Tongue (tissue), 2 donors: ENCODE measurements around the gene GALNT16. TPM values are rescaled to one million over a fixed set of nuclear protein-coding genes. Genes with fewer than 3 reads are reported as not detected.
"Not testable (repeated sequence)": the region's sequence is repeated elsewhere in the genome, so short reads cannot be mapped to it uniquely, and the experiment has no call there.

Experiments
- DNase-seq: peaks from one replicate; pipeline ENCODE4 v3.0.0-alpha.2; 2015
- total RNA-seq: library from RNA; depleted of rRNA; stranded (reverse); fragments of >200 nt; gene quantifications from one replicate; pipeline ENCODE4 v1.2.3, GENCODE V29; 2014

GALNT16 gene
- total RNA-seq = 17.3 TPM

- DNase-seq = peak; percentile 59
Observed at GRCh38 chr14:69259527-69260189, at the start of gene GALNT16. TSS of gene GALNT16 (plus strand) at chr14:69260158. CDS start at chr14:69260291, 133 bp downstream.

- DNase-seq = no peak
Observed at GRCh38 chr14:69214393-69214792, 45.6 kb upstream of the GALNT16 start.

GRCh38 chr14:69217663-69218062 is 42.3 kb upstream of the GALNT16 start:
- DNase-seq = not testable (repeated sequence)

GRCh38 chr14:69224946-69225345 is 35.0 kb upstream of the GALNT16 start:
- DNase-seq = no peak

- DNase-seq = no peak
Observed at GRCh38 chr14:69226178-69226577, 33.8 kb upstream of the GALNT16 start.

- DNase-seq = no peak
Observed at GRCh38 chr14:69226736-69227135, 33.2 kb upstream of the GALNT16 start.

- no peak for DNase-seq
Observed at GRCh38 chr14:69231486-69231885, 28.5 kb upstream of the GALNT16 start.

- DNase-seq = no peak
Observed at GRCh38 chr14:69232388-69232787, 27.6 kb upstream of the GALNT16 start.

GRCh38 chr14:69234106-69234505 is 25.9 kb upstream of the GALNT16 start:
- no peak for DNase-seq

- no peak for DNase-seq
Observed at GRCh38 chr14:69235708-69236107, 24.2 kb upstream of the GALNT16 start.

GRCh38 chr14:69237142-69237541 is 22.8 kb upstream of the GALNT16 start:
- DNase-seq = no peak

- DNase-seq = no peak
Observed at GRCh38 chr14:69237584-69237983, 22.4 kb upstream of the GALNT16 start.

GRCh38 chr14:69238883-69239282 is 21.1 kb upstream of the GALNT16 start:
- DNase-seq = no peak

GRCh38 chr14:69240527-69241173 is 19.3 kb upstream of the GALNT16 start:
- no peak for DNase-seq

GRCh38 chr14:69241577-69241976 is 18.4 kb upstream of the GALNT16 start:
- no peak for DNase-seq

- peak; percentile 90 for DNase-seq
Observed at GRCh38 chr14:69242311-69243224, 17.4 kb upstream of the GALNT16 start.

GRCh38 chr14:69244946-69245345 is 15.0 kb upstream of the GALNT16 start:
- no peak for DNase-seq

GRCh38 chr14:69246331-69246730 is 13.6 kb upstream of the GALNT16 start:
- no peak for DNase-seq

- DNase-seq = peak; percentile 86
Observed at GRCh38 chr14:69247676-69248440, 12.1 kb upstream of the GALNT16 start.

GRCh38 chr14:69249603-69250002 is 10.4 kb upstream of the GALNT16 start:
- no peak for DNase-seq

GRCh38 chr14:69252851-69253250 is 7.1 kb upstream of the GALNT16 start:
- peak; percentile 19 for DNase-seq

- DNase-seq = no peak
Observed at GRCh38 chr14:69259168-69259526, 811 bp upstream of the GALNT16 start.
